ENCODE results near the gene ATAD5. TPM values are rescaled to one million over a fixed set of nuclear protein-coding genes. Genes with fewer than 3 reads are reported as not detected.

ATAD5 gene
- polyA plus RNA-seq, 1 donor from 2014 or later, result 6.3 TPM

DNA sequence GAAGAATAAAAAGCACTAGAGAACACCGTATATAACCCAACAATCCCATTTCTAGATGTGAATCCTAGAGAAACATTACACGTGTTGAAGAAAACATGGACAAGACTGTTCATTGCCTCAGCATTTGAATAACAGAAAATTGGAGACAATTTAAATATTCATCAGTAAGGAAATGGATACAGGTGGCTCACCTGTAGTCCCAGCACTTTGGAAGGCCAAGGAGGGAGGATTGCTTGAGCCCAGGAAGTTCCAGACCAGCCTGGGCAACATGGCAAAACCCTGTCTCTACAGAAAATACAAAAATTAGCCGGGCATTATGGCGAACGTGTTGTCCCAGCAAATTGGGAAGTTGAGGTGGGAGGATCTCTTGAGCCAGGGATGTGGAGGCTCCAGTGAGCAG is 2.7 kb upstream of the ATAD5 start:
- Histone ChIP-seq H3K79me2 (replicated peaks; ENCODE audit: insufficient read depth, low read length) (peaks cover 22% of the 10 kb centered on the region), H3K27me3 (ENCODE audit: insufficient read depth, low read depth, low read length) (no peaks in the 10 kb centered on the region), H3K4me3 (ENCODE audit: low read length) (no peak overlapping the region), H4K20me1 (ENCODE audit: insufficient read depth) (no peaks in the 10 kb centered on the region), H3K27ac (ENCODE audit: low read length) (no peak overlapping the region), H2AFZ (ENCODE audit: low read depth, low read length) (no peak overlapping the region), H3K36me3 (ENCODE audit: insufficient read depth, low read length) (no peaks in the 10 kb centered on the region), H3K9me3 (ENCODE audit: low read length) (no peaks in the 10 kb centered on the region), H3K9me2 (ENCODE audit: insufficient read depth, low read length) (no peaks in the 10 kb centered on the region), H3K9ac (ENCODE audit: low read length) (no peak overlapping the region), H3F3A (ENCODE audit: insufficient read depth, low read length, poor library complexity, severe bottlenecking) (no peaks in the 10 kb centered on the region), H3K4me2 (ENCODE audit: low read length) (no peak overlapping the region)
- TF ChIP-seq, protein P1, sequence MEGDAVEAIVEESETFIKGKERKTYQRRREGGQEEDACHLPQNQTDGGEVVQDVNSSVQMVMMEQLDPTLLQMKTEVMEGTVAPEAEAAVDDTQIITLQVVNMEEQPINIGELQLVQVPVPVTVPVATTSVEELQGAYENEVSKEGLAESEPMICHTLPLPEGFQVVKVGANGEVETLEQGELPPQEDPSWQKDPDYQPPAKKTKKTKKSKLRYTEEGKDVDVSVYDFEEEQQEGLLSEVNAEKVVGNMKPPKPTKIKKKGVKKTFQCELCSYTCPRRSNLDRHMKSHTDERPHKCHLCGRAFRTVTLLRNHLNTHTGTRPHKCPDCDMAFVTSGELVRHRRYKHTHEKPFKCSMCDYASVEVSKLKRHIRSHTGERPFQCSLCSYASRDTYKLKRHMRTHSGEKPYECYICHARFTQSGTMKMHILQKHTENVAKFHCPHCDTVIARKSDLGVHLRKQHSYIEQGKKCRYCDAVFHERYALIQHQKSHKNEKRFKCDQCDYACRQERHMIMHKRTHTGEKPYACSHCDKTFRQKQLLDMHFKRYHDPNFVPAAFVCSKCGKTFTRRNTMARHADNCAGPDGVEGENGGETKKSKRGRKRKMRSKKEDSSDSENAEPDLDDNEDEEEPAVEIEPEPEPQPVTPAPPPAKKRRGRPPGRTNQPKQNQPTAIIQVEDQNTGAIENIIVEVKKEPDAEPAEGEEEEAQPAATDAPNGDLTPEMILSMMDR (IDR thresholded peaks at IDR 0.05; ENCODE audit: poor library complexity, severe bottlenecking), result no peak
- no peak for TF ChIP-seq POLR2AphosphoS5 (IDR thresholded peaks at IDR 0.05)
- no peak for TF ChIP-seq SMC3 (conservative IDR thresholded peaks at IDR 0.05; ENCODE audit: poor library complexity)
- no peak for TF ChIP-seq RAD21 (conservative IDR thresholded peaks at IDR 0.05)
- TF ChIP-seq EP300 (conservative IDR thresholded peaks at IDR 0.05; ENCODE audit: poor library complexity, severe bottlenecking), result no peak
- no peak for TF ChIP-seq TAF1 (IDR thresholded peaks at IDR 0.05; ENCODE audit: low read depth)
- TF ChIP-seq MXI1 (conservative IDR thresholded peaks at IDR 0.05; ENCODE audit: poor library complexity, severe bottlenecking), result no peak
- TF ChIP-seq, protein P2, sequence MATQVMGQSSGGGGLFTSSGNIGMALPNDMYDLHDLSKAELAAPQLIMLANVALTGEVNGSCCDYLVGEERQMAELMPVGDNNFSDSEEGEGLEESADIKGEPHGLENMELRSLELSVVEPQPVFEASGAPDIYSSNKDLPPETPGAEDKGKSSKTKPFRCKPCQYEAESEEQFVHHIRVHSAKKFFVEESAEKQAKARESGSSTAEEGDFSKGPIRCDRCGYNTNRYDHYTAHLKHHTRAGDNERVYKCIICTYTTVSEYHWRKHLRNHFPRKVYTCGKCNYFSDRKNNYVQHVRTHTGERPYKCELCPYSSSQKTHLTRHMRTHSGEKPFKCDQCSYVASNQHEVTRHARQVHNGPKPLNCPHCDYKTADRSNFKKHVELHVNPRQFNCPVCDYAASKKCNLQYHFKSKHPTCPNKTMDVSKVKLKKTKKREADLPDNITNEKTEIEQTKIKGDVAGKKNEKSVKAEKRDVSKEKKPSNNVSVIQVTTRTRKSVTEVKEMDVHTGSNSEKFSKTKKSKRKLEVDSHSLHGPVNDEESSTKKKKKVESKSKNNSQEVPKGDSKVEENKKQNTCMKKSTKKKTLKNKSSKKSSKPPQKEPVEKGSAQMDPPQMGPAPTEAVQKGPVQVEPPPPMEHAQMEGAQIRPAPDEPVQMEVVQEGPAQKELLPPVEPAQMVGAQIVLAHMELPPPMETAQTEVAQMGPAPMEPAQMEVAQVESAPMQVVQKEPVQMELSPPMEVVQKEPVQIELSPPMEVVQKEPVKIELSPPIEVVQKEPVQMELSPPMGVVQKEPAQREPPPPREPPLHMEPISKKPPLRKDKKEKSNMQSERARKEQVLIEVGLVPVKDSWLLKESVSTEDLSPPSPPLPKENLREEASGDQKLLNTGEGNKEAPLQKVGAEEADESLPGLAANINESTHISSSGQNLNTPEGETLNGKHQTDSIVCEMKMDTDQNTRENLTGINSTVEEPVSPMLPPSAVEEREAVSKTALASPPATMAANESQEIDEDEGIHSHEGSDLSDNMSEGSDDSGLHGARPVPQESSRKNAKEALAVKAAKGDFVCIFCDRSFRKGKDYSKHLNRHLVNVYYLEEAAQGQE (IDR thresholded peaks at IDR 0.05; ENCODE audit: borderline replicate concordance), result no peak
- no peak for TF ChIP-seq EZH2 (IDR thresholded peaks at IDR 0.05; ENCODE audit: borderline replicate concordance, insufficient read depth, low read length, poor library complexity, severe bottlenecking)

DNA sequence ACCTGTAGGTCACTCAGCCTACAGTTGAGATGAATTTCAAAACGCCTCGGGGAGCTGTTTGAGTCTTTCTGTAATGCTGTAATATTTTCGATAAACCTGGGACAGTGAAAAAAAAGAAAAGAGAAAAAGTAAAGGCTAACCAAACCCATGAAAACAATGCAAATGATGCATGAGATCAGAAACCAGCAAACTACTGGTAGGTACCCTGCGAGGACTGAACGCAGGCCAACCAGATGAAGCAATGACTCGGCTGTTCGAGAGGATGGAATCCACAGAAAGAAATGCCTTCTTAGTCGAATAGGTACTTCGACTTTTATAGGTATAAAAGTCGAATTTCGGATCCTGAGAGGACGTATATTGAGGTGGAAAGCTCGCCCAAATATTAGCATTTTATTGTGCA is 509 bp upstream of the ATAD5 start:
- no peaks in the 10 kb centered on the region for H4K20me1 ChIP-seq (ENCODE audit: insufficient read depth)
- H3K4me3 ChIP-seq (ENCODE audit: low read length), result peak overlapping the region; percentile 90
- H3K27ac ChIP-seq (ENCODE audit: low read length), result no peak overlapping the region
- peaks cover 22% of the 10 kb centered on the region for H3K79me2 ChIP-seq (replicated peaks; ENCODE audit: insufficient read depth, low read length)
- H3K36me3 ChIP-seq (ENCODE audit: insufficient read depth, low read length), result no peaks in the 10 kb centered on the region
- no peaks in the 10 kb centered on the region for H3F3A ChIP-seq (ENCODE audit: insufficient read depth, low read length, poor library complexity, severe bottlenecking)
- peak overlapping the region; percentile 45 for H3K9ac ChIP-seq (ENCODE audit: low read length)
- H3K4me2 ChIP-seq (ENCODE audit: low read length), result peak overlapping the region; percentile 52
- no peak for TF ChIP-seq SMC3 (conservative IDR thresholded peaks at IDR 0.05; ENCODE audit: poor library complexity)
- no peak for TF ChIP-seq RAD21 (conservative IDR thresholded peaks at IDR 0.05)
- no peak for TF ChIP-seq EZH2 (IDR thresholded peaks at IDR 0.05; ENCODE audit: borderline replicate concordance, insufficient read depth, low read length, poor library complexity, severe bottlenecking)
- TF ChIP-seq TAF1 (IDR thresholded peaks at IDR 0.05; ENCODE audit: low read depth), result no peak
- TF ChIP-seq, protein P1 (IDR thresholded peaks at IDR 0.05; ENCODE audit: poor library complexity, severe bottlenecking), result no peak
- no peak for TF ChIP-seq POLR2AphosphoS5 (IDR thresholded peaks at IDR 0.05)
- TF ChIP-seq, protein P2 (IDR thresholded peaks at IDR 0.05; ENCODE audit: borderline replicate concordance), result no peak
- H3K9me3 ChIP-seq (ENCODE audit: low read length), result no peaks in the 10 kb centered on the region
- H2AFZ ChIP-seq (ENCODE audit: low read depth, low read length), result peak overlapping the region; percentile 58
- H3K9me2 ChIP-seq (ENCODE audit: insufficient read depth, low read length), result no peaks in the 10 kb centered on the region
- no peaks in the 10 kb centered on the region for H3K27me3 ChIP-seq (ENCODE audit: insufficient read depth, low read depth, low read length)

All from neural cell (in vitro differentiated cells).